ENCODE results near the gene VSIG10. TPM values are rescaled to one million over a fixed set of nuclear protein-coding genes. Genes with fewer than 3 reads are reported as not detected.

VSIG10 gene
- total RNA-seq, 1 experiment from 2014 or later = 97.4 TPM

DNA sequence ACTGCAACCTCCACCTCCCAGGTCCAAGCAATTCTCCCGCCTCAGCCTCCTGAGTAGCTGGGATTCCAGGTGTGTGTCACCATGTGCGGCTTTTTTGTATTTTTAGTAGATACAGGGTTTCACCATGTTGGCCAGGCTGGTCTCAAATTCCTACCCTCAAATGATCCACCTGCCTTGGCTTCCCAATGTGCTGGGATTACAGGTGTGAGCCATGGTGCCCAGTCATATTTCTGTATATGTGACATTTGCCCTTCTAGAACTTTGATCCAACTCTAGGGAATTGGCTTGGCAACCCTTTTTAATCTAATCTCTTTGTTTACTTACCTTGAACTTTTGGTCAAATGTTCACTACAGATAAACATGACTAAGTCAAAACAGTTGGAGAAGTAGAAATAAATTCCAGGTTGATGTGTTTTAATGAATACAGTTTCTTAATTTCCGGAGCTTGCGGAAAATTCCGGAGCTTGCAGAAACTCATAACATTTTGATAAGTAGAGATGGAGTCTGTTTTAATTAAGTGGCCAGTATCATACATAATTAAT is 20.6 kb upstream of the VSIG10 start:
- H3K14ac ChIP-seq (ENCODE audit: insufficient read depth, low read length) = no peak overlapping the region
- no peaks in the 10 kb centered on the region for H3K27me3 ChIP-seq (ENCODE audit: insufficient read depth, low read length)
- no peaks in the 10 kb centered on the region for H3K79me1 ChIP-seq (ENCODE audit: insufficient read depth, low read depth, low read length, poor library complexity, severe bottlenecking)
- H2BK120ac ChIP-seq (ENCODE audit: low read depth, low read length, poor library complexity, severe bottlenecking) = no peak overlapping the region
- H3K4me2 ChIP-seq (ENCODE audit: insufficient read depth, insufficient read length, low read length) = no peak overlapping the region
- Mint-ChIP-seq H3K27ac (no peak overlapping the region; a peak in 1 of 7 replicates), H3K9me3 (0 out of 5 replicates have a peak, but pooled peaks cover 0 to 5% of the 10 kb centered on the region in 2 experiments), H3K4me1 (peaks cover 17 to 19% of the 10 kb centered on the region in 2 experiments), H3K4me3 (no peak overlapping the region), H3K27me3 (ENCODE audit: low read depth) (no peaks in the 10 kb centered on the region), H3K36me3 (ENCODE audit: insufficient read depth in 1 of 3, low read depth in 3 of 3) (peaks cover 0 to 5% (median 4%) of the 10 kb centered on the region in 3 experiments; a peak in 3 of 7 replicates)
- H3T11ph ChIP-seq (ENCODE audit: low read length) = no peak overlapping the region
- H3K27ac ChIP-seq (ENCODE audit: insufficient read length, low read depth, low read length) = no peak overlapping the region
- no peaks in the 10 kb centered on the region for H4K20me1 ChIP-seq (ENCODE audit: control insufficient read depth, insufficient read depth, insufficient read length)
- no peak overlapping the region for H2AK5ac ChIP-seq (ENCODE audit: insufficient read length, low read length)
- H3K18ac ChIP-seq (ENCODE audit: insufficient read length, low read depth, low read length) = no peak overlapping the region
- TF ChIP-seq, protein P1, sequence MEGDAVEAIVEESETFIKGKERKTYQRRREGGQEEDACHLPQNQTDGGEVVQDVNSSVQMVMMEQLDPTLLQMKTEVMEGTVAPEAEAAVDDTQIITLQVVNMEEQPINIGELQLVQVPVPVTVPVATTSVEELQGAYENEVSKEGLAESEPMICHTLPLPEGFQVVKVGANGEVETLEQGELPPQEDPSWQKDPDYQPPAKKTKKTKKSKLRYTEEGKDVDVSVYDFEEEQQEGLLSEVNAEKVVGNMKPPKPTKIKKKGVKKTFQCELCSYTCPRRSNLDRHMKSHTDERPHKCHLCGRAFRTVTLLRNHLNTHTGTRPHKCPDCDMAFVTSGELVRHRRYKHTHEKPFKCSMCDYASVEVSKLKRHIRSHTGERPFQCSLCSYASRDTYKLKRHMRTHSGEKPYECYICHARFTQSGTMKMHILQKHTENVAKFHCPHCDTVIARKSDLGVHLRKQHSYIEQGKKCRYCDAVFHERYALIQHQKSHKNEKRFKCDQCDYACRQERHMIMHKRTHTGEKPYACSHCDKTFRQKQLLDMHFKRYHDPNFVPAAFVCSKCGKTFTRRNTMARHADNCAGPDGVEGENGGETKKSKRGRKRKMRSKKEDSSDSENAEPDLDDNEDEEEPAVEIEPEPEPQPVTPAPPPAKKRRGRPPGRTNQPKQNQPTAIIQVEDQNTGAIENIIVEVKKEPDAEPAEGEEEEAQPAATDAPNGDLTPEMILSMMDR (conservative IDR thresholded peaks at IDR 0.05) = no peak
- no peak overlapping the region for H4K5ac ChIP-seq (ENCODE audit: insufficient read length, low read depth, low read length)
- no peak overlapping the region for H2AFZ ChIP-seq (ENCODE audit: low read length)
- H2BK5ac ChIP-seq (ENCODE audit: insufficient read length, low read length) = no peak overlapping the region
- no peak overlapping the region for H3K9ac ChIP-seq (ENCODE audit: extremely low read depth, insufficient read length, low read length)
- H3K23ac ChIP-seq (ENCODE audit: insufficient read length, low read depth, low read length) = no peak overlapping the region
- H2BK15ac ChIP-seq (ENCODE audit: low read depth, low read length) = no peak overlapping the region
- H2BK12ac ChIP-seq (ENCODE audit: insufficient read length, low read depth, low read length) = no peak overlapping the region
- H3K56ac ChIP-seq (ENCODE audit: insufficient read length, low read depth, low read length) = no peak overlapping the region
- H3K9me3 ChIP-seq (ENCODE audit: control insufficient read depth, low read depth, low read length) = no peaks in the 10 kb centered on the region
- H4K8ac ChIP-seq (replicated peaks; ENCODE audit: insufficient read length, low read depth, low read length) = no peak overlapping the region
- no peak for DNase-seq
- no peaks in the 10 kb centered on the region for H3K23me2 ChIP-seq (ENCODE audit: insufficient read length, low read depth, low read length, poor library complexity, severe bottlenecking)
- no peak overlapping the region for H3K4ac ChIP-seq (ENCODE audit: low read depth, low read length)
- no CpG with 5 or more reads among the region's 5 CpGs for WGBS (ENCODE audit: extremely low coverage, insufficient read length, low lambda C conversion rate)
- H3K4me1 ChIP-seq (ENCODE audit: insufficient read depth, low read length) = peaks cover 2% of the 10 kb centered on the region; the same call in 1 of the 2 replicates
- H3K79me2 ChIP-seq (ENCODE audit: insufficient read depth, low read length) = no peaks in the 10 kb centered on the region
- H2BK20ac ChIP-seq (ENCODE audit: low read depth, low read length, poor library complexity, severe bottlenecking) = no peak overlapping the region
- no peak overlapping the region for H4K91ac ChIP-seq (ENCODE audit: insufficient read length, low read depth, low read length)

Measured in H9 (cell line).